ENCODE measurements around the gene LARP4B. TPM values are rescaled to one million over a fixed set of nuclear protein-coding genes. Genes with fewer than 3 reads are reported as not detected.
"Not testable (repeated sequence)": the region's sequence is repeated elsewhere in the genome, so short reads cannot be mapped to it uniquely, and the experiment has no call there.

LARP4B gene
- polyA plus RNA-seq, 4 donors = 12.4 to 52.6 (median 21.2) TPM

DNA sequence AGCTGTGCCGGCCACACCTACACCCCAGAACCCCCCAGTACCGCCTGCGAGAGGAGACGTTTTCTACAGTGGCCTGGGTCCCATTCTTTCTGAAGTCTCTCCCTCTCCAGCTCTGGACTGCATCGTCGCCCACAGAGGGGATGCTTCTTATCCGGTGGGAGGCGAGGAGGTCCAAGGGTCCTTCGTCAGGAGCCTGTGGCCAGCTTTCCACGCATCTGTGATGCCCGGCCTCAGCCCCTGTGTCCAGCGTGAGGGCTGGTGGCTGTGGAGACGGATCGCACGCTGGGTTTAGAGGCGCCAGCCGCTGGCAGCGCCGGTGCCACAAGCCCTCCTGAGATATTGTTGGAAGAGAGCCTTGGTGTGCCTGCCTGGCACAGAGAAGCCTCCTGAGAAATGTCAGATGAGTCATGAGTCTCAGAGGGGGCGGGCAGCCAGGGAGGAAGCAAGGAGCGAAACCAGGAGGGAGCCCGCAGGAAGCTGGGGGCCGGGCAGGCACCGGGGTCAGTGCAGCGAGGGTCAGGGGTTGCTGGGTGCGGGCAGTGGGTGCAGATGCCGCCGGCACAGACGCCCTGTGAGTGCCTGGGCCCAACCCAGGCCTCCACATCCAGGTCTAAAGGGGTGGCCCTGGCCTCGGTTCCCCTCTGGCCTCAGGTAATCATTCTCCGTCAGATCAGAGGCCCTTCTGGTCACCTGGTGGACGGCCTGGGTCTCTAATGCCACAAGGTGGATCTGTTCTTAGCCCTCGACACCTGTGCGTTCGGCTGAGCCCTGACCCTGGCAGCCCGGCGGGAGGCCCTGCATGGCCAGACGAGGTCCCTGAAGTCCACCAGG lies 156.0 kb downstream of the LARP4B start:
- no peak overlapping the region for H3K27ac ChIP-seq (ENCODE audit: low read depth in 1 of 3, low read length in 2 of 3)
- no peak for FAIRE-seq
- peaks cover 0 to 4% of the 10 kb centered on the region in 2 donors for H3K9me3 ChIP-seq (ENCODE audit: control insufficient read depth in 2 of 2, insufficient read depth in 1 of 2, low read depth in 1 of 2, low read length in 1 of 2)
- DNase-seq = no peak
- no peak overlapping the region for H3K4me3 ChIP-seq (ENCODE audit: low read depth in 1 of 3, low read length in 3 of 3)
- no peaks in the 10 kb centered on the region for H3K4me1 ChIP-seq (ENCODE audit: control insufficient read depth in 3 of 3, insufficient read depth in 2 of 3, low read depth in 1 of 3, low read length in 2 of 3)
- no peaks in the 10 kb centered on the region for H3K36me3 ChIP-seq (ENCODE audit: control insufficient read depth in 3 of 3, insufficient read depth in 2 of 3, low read depth in 1 of 3, low read length in 3 of 3)
- 79 to 83% (median 82%) methylated on average over 38 of the region's 38 CpGs for WGBS, 3 donors
- no peaks in the 10 kb centered on the region for H3K27me3 ChIP-seq (ENCODE audit: control insufficient read depth in 3 of 3, insufficient read depth in 3 of 3, low read length in 3 of 3)

DNA sequence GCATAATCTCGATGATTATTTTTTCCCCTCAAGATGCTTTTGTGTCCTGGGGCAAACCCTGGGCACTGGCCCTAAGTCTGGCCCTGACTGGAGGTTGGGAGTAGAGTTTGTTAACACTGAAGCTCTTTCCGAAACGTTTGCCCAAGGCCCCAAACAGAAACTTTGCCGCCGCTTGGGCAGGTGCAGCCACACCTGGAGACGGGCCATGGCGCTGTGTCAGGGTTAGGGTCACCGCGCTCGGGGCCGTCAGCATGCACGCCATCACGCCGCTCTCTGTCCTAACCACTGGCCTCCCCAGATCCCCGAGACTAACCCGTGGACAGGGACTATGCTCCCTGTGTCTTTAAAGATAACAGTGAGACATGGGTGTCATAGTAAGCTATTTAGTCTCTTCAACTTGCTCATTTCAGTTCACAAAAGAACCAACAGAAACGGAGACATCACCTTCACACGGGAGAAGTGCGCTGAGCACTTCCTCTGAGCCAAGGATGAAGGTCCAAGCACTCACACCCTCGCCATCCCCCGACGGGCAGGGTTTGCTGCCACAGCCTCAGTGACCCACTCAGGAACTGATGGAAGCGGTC lies 156.8 kb downstream of the LARP4B start:
- H3K27ac ChIP-seq (ENCODE audit: low read depth in 1 of 3, low read length in 2 of 3) = no peak overlapping the region
- DNase-seq (no peak), FAIRE-seq (no peak)
- H3K9me3 ChIP-seq (ENCODE audit: control insufficient read depth in 2 of 2, insufficient read depth in 1 of 2, low read depth in 1 of 2, low read length in 1 of 2) = peaks cover 0 to 7% of the 10 kb centered on the region in 2 donors
- H3K36me3 ChIP-seq (ENCODE audit: control insufficient read depth in 3 of 3, insufficient read depth in 2 of 3, low read depth in 1 of 3, low read length in 3 of 3) = no peaks in the 10 kb centered on the region
- no peaks in the 10 kb centered on the region for H3K4me1 ChIP-seq (ENCODE audit: control insufficient read depth in 3 of 3, insufficient read depth in 2 of 3, low read depth in 1 of 3, low read length in 2 of 3)
- no peaks in the 10 kb centered on the region for H3K27me3 ChIP-seq (ENCODE audit: control insufficient read depth in 3 of 3, insufficient read depth in 3 of 3, low read length in 3 of 3)
- H3K4me3 ChIP-seq (ENCODE audit: low read depth in 1 of 3, low read length in 3 of 3) = no peak overlapping the region
- WGBS, 3 donors = 69 to 81% (median 76%) methylated on average over 23 of the region's 23 CpGs

GRCh38 chr10:774223-774622 lies 157.3 kb downstream of the LARP4B start:
- Histone ChIP-seq H3K36me3 (ENCODE audit: control insufficient read depth in 3 of 3, insufficient read depth in 2 of 3, low read depth in 1 of 3, low read length in 3 of 3) (no peaks in the 10 kb centered on the region), H3K9me3 (ENCODE audit: control insufficient read depth in 2 of 2, insufficient read depth in 1 of 2, low read depth in 1 of 2, low read length in 1 of 2) (peaks cover 0 to 11% of the 10 kb centered on the region in 2 donors), H3K27me3 (ENCODE audit: control insufficient read depth in 3 of 3, insufficient read depth in 3 of 3, low read length in 3 of 3) (no peaks in the 10 kb centered on the region), H3K4me3 (ENCODE audit: low read depth in 1 of 3, low read length in 3 of 3) (no peak overlapping the region), H3K4me1 (ENCODE audit: control insufficient read depth in 3 of 3, insufficient read depth in 2 of 3, low read depth in 1 of 3, low read length in 2 of 3) (no peaks in the 10 kb centered on the region), H3K27ac (ENCODE audit: low read depth in 1 of 3, low read length in 2 of 3) (no peak overlapping the region)
- WGBS, 3 donors = 85 to 88% (median 87%) methylated on average over 13 of the region's 13 CpGs
- FAIRE-seq = no peak
- DNase-seq = no peak

DNA sequence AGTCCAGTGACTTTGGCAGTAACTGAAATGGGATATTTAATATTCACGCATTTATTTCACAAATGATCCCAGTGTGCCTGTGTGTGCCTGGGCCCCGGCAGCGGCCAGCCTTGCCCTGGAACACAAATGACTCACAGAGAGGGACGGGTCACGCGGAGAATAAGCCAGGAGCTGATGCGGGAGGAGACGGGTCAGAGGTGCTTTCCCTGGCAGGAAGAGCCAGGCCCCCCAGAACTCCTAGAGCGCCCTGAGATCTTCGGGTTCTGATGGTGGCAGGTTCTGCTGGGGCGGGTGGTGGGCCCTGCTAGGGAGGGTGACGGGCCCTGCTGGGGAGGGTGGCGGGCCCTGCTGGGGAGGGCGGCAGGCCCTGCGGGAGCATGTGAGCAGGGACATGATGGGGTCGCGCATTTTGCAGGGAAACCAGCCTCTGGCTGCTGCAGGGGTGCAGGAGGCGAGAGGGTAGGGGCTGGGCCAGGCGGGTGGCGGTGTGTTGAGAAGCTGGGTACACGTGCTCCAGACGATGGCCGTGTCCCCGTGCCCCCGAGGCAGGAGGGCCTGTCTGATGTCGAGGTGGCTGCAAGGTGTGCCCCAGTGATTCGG lies 157.8 kb downstream of the LARP4B start:
- no peak for FAIRE-seq
- 86 to 90% (median 88%) methylated on average over 26 to 27 of the region's 27 CpGs for WGBS, 3 donors

GRCh38 chr10:772227-772637 lies 159.3 kb downstream of the LARP4B start:
- Histone ChIP-seq H3K9me3 (ENCODE audit: control insufficient read depth in 2 of 2, insufficient read depth in 1 of 2, low read depth in 1 of 2, low read length in 1 of 2) (peaks cover 1 to 15% of the 10 kb centered on the region in 2 donors), H3K36me3 (ENCODE audit: control insufficient read depth in 3 of 3, insufficient read depth in 2 of 3, low read depth in 1 of 3, low read length in 3 of 3) (no peaks in the 10 kb centered on the region), H3K4me3 (ENCODE audit: low read depth in 1 of 3, low read length in 3 of 3) (no peak overlapping the region), H3K27ac (ENCODE audit: low read depth in 1 of 3, low read length in 2 of 3) (no peak overlapping the region), H3K27me3 (ENCODE audit: control insufficient read depth in 3 of 3, insufficient read depth in 3 of 3, low read length in 3 of 3) (no peaks in the 10 kb centered on the region), H3K4me1 (ENCODE audit: control insufficient read depth in 3 of 3, insufficient read depth in 2 of 3, low read depth in 1 of 3, low read length in 2 of 3) (no peaks in the 10 kb centered on the region)
- FAIRE-seq (no peak), DNase-seq (no peak)
- WGBS, 3 donors = 54 to 69% (median 65%) methylated on average over 14 of the region's 14 CpGs

More for the DNA sequence above, 157.8 kb downstream of the LARP4B start:
- no peaks in the 10 kb centered on the region for H3K27me3 ChIP-seq (ENCODE audit: control insufficient read depth in 3 of 3, insufficient read depth in 3 of 3, low read length in 3 of 3)
- no peaks in the 10 kb centered on the region for H3K4me1 ChIP-seq (ENCODE audit: control insufficient read depth in 3 of 3, insufficient read depth in 2 of 3, low read depth in 1 of 3, low read length in 2 of 3)
- H3K27ac ChIP-seq (ENCODE audit: low read depth in 1 of 3, low read length in 2 of 3) = no peak overlapping the region
- DNase-seq = no peak
- no peak overlapping the region for H3K4me3 ChIP-seq (ENCODE audit: low read depth in 1 of 3, low read length in 3 of 3)
- H3K36me3 ChIP-seq (ENCODE audit: control insufficient read depth in 3 of 3, insufficient read depth in 2 of 3, low read depth in 1 of 3, low read length in 3 of 3) = no peaks in the 10 kb centered on the region
- peaks cover 0 to 11% of the 10 kb centered on the region in 2 donors for H3K9me3 ChIP-seq (ENCODE audit: control insufficient read depth in 2 of 2, insufficient read depth in 1 of 2, low read depth in 1 of 2, low read length in 1 of 2)

DNA sequence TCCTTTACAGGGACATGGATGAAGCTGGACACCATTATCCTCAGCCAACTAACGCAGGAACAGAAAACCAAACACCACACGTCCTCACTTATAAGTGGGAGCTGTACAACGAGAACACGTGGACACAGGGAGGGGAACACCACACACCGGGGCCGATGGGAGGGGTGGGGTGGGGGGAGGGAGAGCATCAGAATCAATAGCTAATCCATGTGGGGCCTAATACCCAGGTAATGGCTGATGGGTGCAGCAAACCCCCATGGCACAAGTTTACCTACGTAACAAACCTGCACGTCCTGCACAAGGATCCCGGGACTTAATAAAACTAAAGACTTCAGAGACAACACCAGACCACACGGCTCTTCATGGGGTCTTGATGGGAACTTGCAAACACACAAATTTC lies 159.9 kb downstream of the LARP4B start:
- no peaks in the 10 kb centered on the region for H3K36me3 ChIP-seq (ENCODE audit: control insufficient read depth in 3 of 3, insufficient read depth in 2 of 3, low read depth in 1 of 3, low read length in 3 of 3)
- peaks cover 2 to 17% of the 10 kb centered on the region in 2 donors for H3K9me3 ChIP-seq (ENCODE audit: control insufficient read depth in 2 of 2, insufficient read depth in 1 of 2, low read depth in 1 of 2, low read length in 1 of 2)
- no peaks in the 10 kb centered on the region for H3K4me1 ChIP-seq (ENCODE audit: control insufficient read depth in 3 of 3, insufficient read depth in 2 of 3, low read depth in 1 of 3, low read length in 2 of 3)
- no peaks in the 10 kb centered on the region for H3K27me3 ChIP-seq (ENCODE audit: control insufficient read depth in 3 of 3, insufficient read depth in 3 of 3, low read length in 3 of 3)
- no peak for DNase-seq
- no peak for FAIRE-seq
- H3K4me3 ChIP-seq (ENCODE audit: low read depth in 1 of 3, low read length in 3 of 3) = no peak overlapping the region
- 81 to 91% (median 85%) methylated on average over 10 of the region's 10 CpGs for WGBS, 3 donors
- H3K27ac ChIP-seq (ENCODE audit: low read depth in 1 of 3, low read length in 2 of 3) = no peak overlapping the region

DNA sequence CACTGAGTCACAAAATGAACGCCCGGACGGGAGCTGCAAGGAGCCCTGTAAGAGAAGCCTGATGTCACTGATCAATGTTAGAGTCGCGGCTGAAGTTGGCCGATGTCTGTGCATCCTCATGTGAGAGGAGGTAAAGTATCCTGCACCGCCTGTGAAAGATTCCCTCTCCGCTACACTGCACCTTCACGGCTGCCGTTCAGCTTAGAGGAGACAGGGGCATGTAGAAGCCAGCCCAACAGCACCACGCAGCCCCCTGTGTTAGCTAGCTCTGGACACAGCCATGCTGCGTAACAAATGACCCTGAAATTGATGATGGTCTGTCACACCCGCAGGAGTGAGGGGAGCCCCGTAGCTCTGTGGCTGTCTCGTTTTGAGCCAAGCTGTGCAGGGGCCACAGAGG lies 160.5 kb downstream of the LARP4B start:
- no peak overlapping the region for H3K4me3 ChIP-seq (ENCODE audit: low read depth in 1 of 3, low read length in 3 of 3)
- WGBS, 3 donors = 92 to 97% (median 95%) methylated on average over 14 to 15 of the region's 15 CpGs
- no peaks in the 10 kb centered on the region for H3K36me3 ChIP-seq (ENCODE audit: control insufficient read depth in 3 of 3, insufficient read depth in 2 of 3, low read depth in 1 of 3, low read length in 3 of 3)
- peaks cover 2 to 17% of the 10 kb centered on the region in 2 donors for H3K9me3 ChIP-seq (ENCODE audit: control insufficient read depth in 2 of 2, insufficient read depth in 1 of 2, low read depth in 1 of 2, low read length in 1 of 2)
- H3K27ac ChIP-seq (ENCODE audit: low read depth in 1 of 3, low read length in 2 of 3) = no peak overlapping the region
- DNase-seq (no peak), FAIRE-seq (no peak)
- no peaks in the 10 kb centered on the region for H3K4me1 ChIP-seq (ENCODE audit: control insufficient read depth in 3 of 3, insufficient read depth in 2 of 3, low read depth in 1 of 3, low read length in 2 of 3)
- no peaks in the 10 kb centered on the region for H3K27me3 ChIP-seq (ENCODE audit: control insufficient read depth in 3 of 3, insufficient read depth in 3 of 3, low read length in 3 of 3)

DNA sequence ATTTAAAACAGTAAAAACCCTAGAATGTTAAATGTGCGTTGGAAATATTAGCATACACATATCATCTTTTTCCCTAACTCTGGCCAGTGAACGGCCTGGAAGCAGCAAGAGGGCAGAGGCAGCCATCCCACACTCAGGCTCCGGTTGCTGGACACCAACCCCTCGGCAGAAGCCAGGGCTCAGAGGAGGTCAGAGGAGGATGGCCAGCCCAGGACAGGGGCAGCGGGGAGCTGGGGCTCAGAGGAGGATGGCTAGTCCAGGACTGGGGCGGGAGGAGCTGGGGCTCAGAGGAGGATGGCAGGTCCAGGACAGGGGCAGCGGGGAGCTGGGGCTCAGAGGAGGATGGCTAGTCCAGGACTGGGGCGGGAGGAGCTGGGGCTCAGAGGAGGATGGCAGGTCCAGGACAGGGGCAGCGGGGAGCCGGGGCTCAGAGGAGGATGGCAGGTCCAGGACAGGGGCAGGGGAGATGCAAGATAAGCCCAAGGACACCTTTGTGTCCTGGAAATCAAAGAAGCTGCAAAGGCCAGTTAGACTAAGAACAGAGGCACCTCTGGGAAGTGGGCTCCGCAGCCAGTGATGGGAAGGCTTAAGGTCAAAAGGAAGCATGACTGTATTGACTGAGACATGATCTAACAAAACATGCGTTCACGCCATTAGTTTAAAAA lies 161.3 kb downstream of the LARP4B start:
- WGBS, 3 donors = 90 to 95% (median 92%) methylated on average over 12 to 13 of the region's 13 CpGs

More for the DNA sequence above, 161.3 kb downstream of the LARP4B start:
- H3K4me1 ChIP-seq (ENCODE audit: control insufficient read depth in 3 of 3, insufficient read depth in 2 of 3, low read depth in 1 of 3, low read length in 2 of 3); H3K27me3 ChIP-seq (ENCODE audit: control insufficient read depth in 3 of 3, insufficient read depth in 3 of 3, low read length in 3 of 3); H3K27ac ChIP-seq (ENCODE audit: low read depth in 1 of 3, low read length in 2 of 3); FAIRE-seq; H3K36me3 ChIP-seq (ENCODE audit: control insufficient read depth in 3 of 3, insufficient read depth in 2 of 3, low read depth in 1 of 3, low read length in 3 of 3); H3K4me3 ChIP-seq (ENCODE audit: low read depth in 1 of 3, low read length in 3 of 3); DNase-seq: not testable (repeated sequence)
- peaks cover 2 to 17% of the 10 kb centered on the region in 2 donors for H3K9me3 ChIP-seq (ENCODE audit: control insufficient read depth in 2 of 2, insufficient read depth in 1 of 2, low read depth in 1 of 2, low read length in 1 of 2)
